ENCODE measurements around the gene PRDM5.

The PRDM5 gene

DNA sequence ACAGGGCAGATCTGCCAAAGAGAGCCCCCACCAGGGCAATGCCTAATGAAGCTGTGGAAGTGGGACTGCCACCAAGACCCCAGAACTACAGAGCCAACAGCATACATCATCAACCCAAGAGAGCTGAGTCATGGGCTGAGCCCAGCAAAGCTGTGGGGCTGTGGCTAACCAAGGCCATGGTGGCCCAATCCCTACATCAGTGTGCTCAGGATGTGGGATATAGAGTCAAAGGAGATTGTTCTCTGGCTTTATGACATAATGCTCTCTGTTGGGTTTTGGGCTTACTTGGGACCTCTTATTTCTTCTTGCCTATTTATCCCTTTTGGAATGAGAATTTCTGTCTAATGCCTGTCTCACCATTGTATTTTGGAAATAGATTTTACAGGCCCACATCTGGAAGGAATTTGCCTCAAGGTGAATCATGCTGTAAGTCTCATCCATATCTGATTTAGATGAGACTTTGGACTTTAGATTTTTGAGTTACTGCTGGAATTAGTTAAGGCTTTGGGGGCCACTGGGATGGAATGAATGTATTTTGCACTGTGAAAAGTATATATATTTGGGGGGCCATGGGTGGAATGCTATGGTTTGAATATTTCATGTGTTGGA, 5.4 kb upstream of the PRDM5 start:
- Histone ChIP-seq H4K5ac (ENCODE audit: low read length) (no peak overlapping the region), H4K8ac (ENCODE audit: low read depth, low read length) (no peak overlapping the region), H3K79me2 (ENCODE audit: control insufficient read depth, insufficient read depth, low read length) (no peaks in the 10 kb centered on the region), H3K27me3 (ENCODE audit: insufficient read depth, low read length, poor library complexity) (no peaks in the 10 kb centered on the region), H3K4me3 (ENCODE audit: low read length) (no peak overlapping the region), H3K4me1 (ENCODE audit: control insufficient read depth, low read depth, low read length) (no peaks in the 10 kb centered on the region), H3K27ac (ENCODE audit: low read depth, low read length) (no peak overlapping the region), H3K79me1 (ENCODE audit: low read length) (no peaks in the 10 kb centered on the region), H3K9ac (ENCODE audit: low read length) (no peak overlapping the region), H3K4me2 (ENCODE audit: low read length) (no peak overlapping the region), H3K18ac (ENCODE audit: low read length) (no peak overlapping the region), H2AK5ac (ENCODE audit: low read length) (no peak overlapping the region), H3K23ac (ENCODE audit: low read length) (no peak overlapping the region), H3K4ac (ENCODE audit: low read depth, low read length) (no peak overlapping the region), H2BK5ac (ENCODE audit: low read length) (no peak overlapping the region), H3K36me3 (ENCODE audit: control insufficient read depth, insufficient read depth, low read length) (no peaks in the 10 kb centered on the region), H2BK120ac (ENCODE audit: low read depth, low read length) (no peak overlapping the region), H2BK15ac (replicated peaks; ENCODE audit: low read depth) (no peak overlapping the region), H3K56ac (ENCODE audit: low read length) (no peak overlapping the region)
- DNase-seq, result no peak

GRCh38 chr4:120926358-120927025, 4.0 kb upstream of the PRDM5 start:
- Histone ChIP-seq H2AK5ac (ENCODE audit: low read length) (no peak overlapping the region), H4K8ac (ENCODE audit: low read depth, low read length) (no peak overlapping the region), H3K4me2 (ENCODE audit: low read length) (no peak overlapping the region), H4K5ac (ENCODE audit: low read length) (no peak overlapping the region), H2BK120ac (ENCODE audit: low read depth, low read length) (peak overlapping the region; percentile 28), H3K18ac (ENCODE audit: low read length) (no peak overlapping the region), H3K4ac (ENCODE audit: low read depth, low read length) (no peak overlapping the region), H3K56ac (ENCODE audit: low read length) (no peak overlapping the region), H3K79me1 (ENCODE audit: low read length) (no peaks in the 10 kb centered on the region), H2BK5ac (ENCODE audit: low read length) (no peak overlapping the region), H3K79me2 (ENCODE audit: control insufficient read depth, insufficient read depth, low read length) (no peaks in the 10 kb centered on the region), H3K9ac (ENCODE audit: low read length) (no peak overlapping the region), H3K27ac (ENCODE audit: low read depth, low read length) (no peak overlapping the region), H3K4me1 (ENCODE audit: control insufficient read depth, low read depth, low read length) (no peaks in the 10 kb centered on the region), H3K4me3 (ENCODE audit: low read length) (no peak overlapping the region), H3K27me3 (ENCODE audit: insufficient read depth, low read length, poor library complexity) (no peaks in the 10 kb centered on the region), H2BK15ac (replicated peaks; ENCODE audit: low read depth) (no peak overlapping the region), H3K23ac (ENCODE audit: low read length) (no peak overlapping the region), H3K36me3 (ENCODE audit: control insufficient read depth, insufficient read depth, low read length) (no peaks in the 10 kb centered on the region)
- DNase-seq, result no peak
- no CpG with 5 or more reads among the region's 3 CpGs for WGBS (ENCODE audit: extremely low coverage, insufficient coverage, low lambda C conversion rate)

- no peak overlapping the region for H2AK5ac ChIP-seq (ENCODE audit: low read length)
- H2BK5ac ChIP-seq (ENCODE audit: low read length), result no peak overlapping the region
- H3K4ac ChIP-seq (ENCODE audit: low read depth, low read length), result no peak overlapping the region
- no peak overlapping the region for H4K8ac ChIP-seq (ENCODE audit: low read depth, low read length)
- no peak overlapping the region for H2BK15ac ChIP-seq (replicated peaks; ENCODE audit: low read depth)
- no peaks in the 10 kb centered on the region for H3K36me3 ChIP-seq (ENCODE audit: control insufficient read depth, insufficient read depth, low read length)
- WGBS (ENCODE audit: extremely low coverage, insufficient coverage, low lambda C conversion rate), result no CpG with 5 or more reads among the region's 3 CpGs
- no peak overlapping the region for H3K23ac ChIP-seq (ENCODE audit: low read length)
- no peak overlapping the region for H4K5ac ChIP-seq (ENCODE audit: low read length)
- no peak for DNase-seq
- H3K27me3 ChIP-seq (ENCODE audit: insufficient read depth, low read length, poor library complexity), result no peaks in the 10 kb centered on the region
- no peak overlapping the region for H2BK120ac ChIP-seq (ENCODE audit: low read depth, low read length)
- H3K79me1 ChIP-seq (ENCODE audit: low read length), result no peaks in the 10 kb centered on the region
- H3K79me2 ChIP-seq (ENCODE audit: control insufficient read depth, insufficient read depth, low read length), result no peaks in the 10 kb centered on the region
- H3K56ac ChIP-seq (ENCODE audit: low read length), result no peak overlapping the region
- H3K4me2 ChIP-seq (ENCODE audit: low read length), result no peak overlapping the region
- H3K9ac ChIP-seq (ENCODE audit: low read length), result no peak overlapping the region
- no peak overlapping the region for H3K27ac ChIP-seq (ENCODE audit: low read depth, low read length)
- no peak overlapping the region for H3K4me3 ChIP-seq (ENCODE audit: low read length)
- H3K4me1 ChIP-seq (ENCODE audit: control insufficient read depth, low read depth, low read length), result no peaks in the 10 kb centered on the region
- no peak overlapping the region for H3K18ac ChIP-seq (ENCODE audit: low read length)
These were observed 2.4 kb upstream of the PRDM5 start for GRCh38 chr4:120924931-120925330.

DNA sequence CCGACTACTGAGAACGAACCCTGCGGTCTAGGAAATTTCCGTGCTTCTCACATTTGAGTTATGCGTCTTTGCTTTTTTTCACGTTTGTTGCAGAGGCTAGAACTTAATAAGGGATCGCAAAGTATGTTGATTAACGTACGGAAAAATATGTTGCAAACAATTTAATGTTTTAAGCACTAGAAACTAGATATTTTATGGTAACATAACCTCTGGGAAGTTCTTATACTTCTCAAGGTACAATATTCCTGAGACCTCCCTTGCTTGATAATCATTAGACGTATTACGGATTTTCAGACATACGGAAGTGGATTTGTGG, 639 bp upstream of the PRDM5 start:
- Histone ChIP-seq H2BK120ac (ENCODE audit: low read depth, low read length) (no peak overlapping the region), H2AK5ac (ENCODE audit: low read length) (no peak overlapping the region), H4K8ac (ENCODE audit: low read depth, low read length) (no peak overlapping the region), H3K4me2 (ENCODE audit: low read length) (peak overlapping the region; percentile 61), H3K4me3 (ENCODE audit: low read length) (peak overlapping the region; percentile 3), H3K4me1 (ENCODE audit: control insufficient read depth, low read depth, low read length) (peaks cover 6% of the 10 kb centered on the region), H3K79me2 (ENCODE audit: control insufficient read depth, insufficient read depth, low read length) (no peaks in the 10 kb centered on the region), H3K18ac (ENCODE audit: low read length) (peak overlapping the region; percentile 91), H3K56ac (ENCODE audit: low read length) (peak overlapping the region; percentile 97), H3K23ac (ENCODE audit: low read length) (no peak overlapping the region), H3K9ac (ENCODE audit: low read length) (peak overlapping the region; percentile 84), H3K27me3 (ENCODE audit: insufficient read depth, low read length, poor library complexity) (no peaks in the 10 kb centered on the region), H3K36me3 (ENCODE audit: control insufficient read depth, insufficient read depth, low read length) (no peaks in the 10 kb centered on the region), H3K4ac (ENCODE audit: low read depth, low read length) (peak overlapping the region; percentile 92), H3K27ac (ENCODE audit: low read depth, low read length) (peak overlapping the region; percentile 90), H2BK15ac (replicated peaks; ENCODE audit: low read depth) (no peak overlapping the region), H4K5ac (ENCODE audit: low read length) (no peak overlapping the region), H3K79me1 (ENCODE audit: low read length) (no peaks in the 10 kb centered on the region), H2BK5ac (ENCODE audit: low read length) (no peak overlapping the region)
- no peak for DNase-seq
- no CpG with 5 or more reads among the region's 12 CpGs for WGBS (ENCODE audit: extremely low coverage, insufficient coverage, low lambda C conversion rate)

DNA sequence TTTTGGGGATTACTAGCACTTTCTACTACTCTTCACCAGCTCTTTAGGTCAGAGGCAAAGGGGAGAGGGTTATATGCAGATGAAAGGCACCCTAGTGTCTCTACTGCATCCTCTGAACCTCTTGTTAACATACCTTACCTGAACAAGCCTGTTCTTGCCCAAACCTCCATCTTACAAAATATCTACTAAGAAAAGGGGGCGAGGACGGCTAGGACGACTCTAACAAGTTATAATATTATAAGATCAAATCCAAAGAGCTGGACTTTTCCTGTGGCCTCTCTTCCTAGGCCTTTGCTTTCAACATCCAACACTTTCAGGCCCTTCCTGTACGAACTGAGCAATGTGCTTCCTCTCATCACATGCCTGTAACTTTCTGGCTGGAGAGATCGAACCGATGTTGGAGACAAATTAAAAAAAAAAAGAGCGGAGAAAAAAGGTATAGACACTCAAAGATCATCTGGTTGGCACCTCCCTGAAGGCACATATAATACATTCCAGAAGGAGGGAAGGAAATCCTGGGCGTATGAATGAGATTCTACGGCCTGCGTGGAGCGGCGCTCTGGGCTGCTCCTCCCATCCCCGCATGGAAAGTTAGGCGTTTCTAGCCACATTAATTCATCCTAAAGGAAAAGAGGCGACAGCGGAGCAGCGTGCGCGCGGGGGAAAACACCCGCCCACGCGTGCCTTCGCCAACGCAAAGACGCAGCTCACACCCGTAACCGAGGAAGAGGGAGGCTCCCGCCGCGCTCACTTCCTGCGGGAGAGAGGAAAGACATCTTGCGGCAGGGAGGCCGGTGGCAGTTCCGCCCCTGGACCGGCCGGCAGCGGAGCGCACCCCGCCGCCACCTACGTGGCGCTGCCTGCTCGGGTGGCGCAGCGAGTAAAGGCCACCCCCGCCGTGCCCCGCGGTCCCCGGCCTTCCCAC, 808 bp downstream of the PRDM5 start:
- peak overlapping the region; percentile 71 for H3K4me3 ChIP-seq (ENCODE audit: low read length)
- peak overlapping the region; percentile 56 for H3K4me2 ChIP-seq (ENCODE audit: low read length)
- no peaks in the 10 kb centered on the region for H3K36me3 ChIP-seq (ENCODE audit: control insufficient read depth, insufficient read depth, low read length)
- H3K9ac ChIP-seq (ENCODE audit: low read length), result peak overlapping the region; percentile 84
- peak overlapping the region; percentile 69 for H2BK5ac ChIP-seq (ENCODE audit: low read length)
- H3K79me1 ChIP-seq (ENCODE audit: low read length), result no peaks in the 10 kb centered on the region
- peak; percentile 59 for DNase-seq
- WGBS (ENCODE audit: extremely low coverage, insufficient coverage, low lambda C conversion rate), result no CpG with 5 or more reads among the region's 51 CpGs
- peaks cover 8% of the 10 kb centered on the region for H3K4me1 ChIP-seq (ENCODE audit: control insufficient read depth, low read depth, low read length)
- H3K27ac ChIP-seq (ENCODE audit: low read depth, low read length), result peak overlapping the region; percentile 90
- H4K8ac ChIP-seq (ENCODE audit: low read depth, low read length), result peak overlapping the region; percentile 28
- H3K56ac ChIP-seq (ENCODE audit: low read length), result peak overlapping the region; percentile 97
- peak overlapping the region; percentile 82 for H2BK120ac ChIP-seq (ENCODE audit: low read depth, low read length)
- H3K23ac ChIP-seq (ENCODE audit: low read length), result peak overlapping the region; percentile 75
- H3K79me2 ChIP-seq (ENCODE audit: control insufficient read depth, insufficient read depth, low read length), result no peaks in the 10 kb centered on the region
- peak overlapping the region; percentile 91 for H3K18ac ChIP-seq (ENCODE audit: low read length)
- H3K27me3 ChIP-seq (ENCODE audit: insufficient read depth, low read length, poor library complexity), result no peaks in the 10 kb centered on the region
- H2AK5ac ChIP-seq (ENCODE audit: low read length), result no peak overlapping the region
- no peak overlapping the region for H2BK15ac ChIP-seq (replicated peaks; ENCODE audit: low read depth)
- no peak overlapping the region for H4K5ac ChIP-seq (ENCODE audit: low read length)
- peak overlapping the region; percentile 92 for H3K4ac ChIP-seq (ENCODE audit: low read depth, low read length)
